ENCODE data around the gene DAB2. TPM values are rescaled to one million over a fixed set of nuclear protein-coding genes. Genes with fewer than 3 reads are reported as not detected.

DAB2 gene
- total RNA-seq, 1 donor from 2014 or later, result 72.3 TPM

- DNase-seq (ENCODE audit: low read depth), result no peak
These were observed 37.5 kb downstream of the DAB2 start for GRCh38 chr5:39387293-39387692.

GRCh38 chr5:39384271-39384670, 40.5 kb downstream of the DAB2 start:
- no peak for DNase-seq (ENCODE audit: low read depth)

- no peak for DNase-seq (ENCODE audit: low read depth)
These were observed 43.4 kb downstream of the DAB2 start for GRCh38 chr5:39381376-39381775.

- no peak for DNase-seq (ENCODE audit: low read depth)
These were observed 45.1 kb downstream of the DAB2 start for GRCh38 chr5:39379693-39380092.

GRCh38 chr5:39377613-39378012, 47.2 kb downstream of the DAB2 start:
- no peak for DNase-seq (ENCODE audit: low read depth)

GRCh38 chr5:39376293-39376714, 48.5 kb downstream of the DAB2 start:
- DNase-seq (ENCODE audit: low read depth), result peak; percentile 64

- DNase-seq (ENCODE audit: low read depth), result no peak
These were observed 51.0 kb downstream of the DAB2 start for GRCh38 chr5:39373791-39374190.

GRCh38 chr5:39371367-39371635, 53.5 kb downstream of the DAB2 start:
- no peak for DNase-seq (ENCODE audit: low read depth)

- no peak for DNase-seq (ENCODE audit: low read depth)
These were observed 54.0 kb downstream of the DAB2 start for GRCh38 chr5:39370555-39371366.

- no peak for DNase-seq (ENCODE audit: low read depth)
These were observed 55.5 kb downstream of the DAB2 start for GRCh38 chr5:39369123-39369815.

- DNase-seq (ENCODE audit: low read depth), result no peak
These were observed 56.7 kb downstream of the DAB2 start for GRCh38 chr5:39368116-39368515.

- DNase-seq (ENCODE audit: low read depth), result no peak
These were observed 57.1 kb downstream of the DAB2 start for GRCh38 chr5:39367711-39368110.

- DNase-seq (ENCODE audit: low read depth), result no peak
These were observed 60.4 kb downstream of the DAB2 start, which contains the start of gene C9 for GRCh38 chr5:39364367-39364766. Gene C9 (minus strand): TSS chr5:39364495. CDS start chr5:39364464, 31 bp downstream.

GRCh38 chr5:39363217-39363616, 61.6 kb downstream of the DAB2 start:
- no peak for DNase-seq (ENCODE audit: low read depth)

- peak; percentile 41 for DNase-seq (ENCODE audit: low read depth)
These were observed 62.1 kb downstream of the DAB2 start for GRCh38 chr5:39362646-39363045.

GRCh38 chr5:39361306-39361705, 63.5 kb downstream of the DAB2 start:
- no peak for DNase-seq (ENCODE audit: low read depth)

GRCh38 chr5:39360471-39361111, 64.2 kb downstream of the DAB2 start:
- no peak for DNase-seq (ENCODE audit: low read depth)

GRCh38 chr5:39356263-39356662, 68.5 kb downstream of the DAB2 start:
- no peak for DNase-seq (ENCODE audit: low read depth)

- DNase-seq (ENCODE audit: low read depth), result no peak
These were observed 69.5 kb downstream of the DAB2 start for GRCh38 chr5:39355324-39355723.

GRCh38 chr5:39353717-39354399, 70.9 kb downstream of the DAB2 start:
- DNase-seq (ENCODE audit: low read depth), result no peak

GRCh38 chr5:39352951-39353350, 71.8 kb downstream of the DAB2 start:
- peak; percentile 77 for DNase-seq (ENCODE audit: low read depth)

GRCh38 chr5:39352170-39352569, 72.6 kb downstream of the DAB2 start:
- no peak for DNase-seq (ENCODE audit: low read depth)

Measured in myocyte (in vitro differentiated cells).